Spleen (tissue), 7 donors: ENCODE results near the gene IFNL1.

Source experiments
- CTCF ChIP-seq, 11 experiments: fragments of 200-600 bp in 7 of 11; fragments of 450-650 bp in 4 of 11; sonication (generic) in 4 of 11; IDR thresholded peaks in 8 of 11; conservative IDR thresholded peaks in 3 of 11; 1 replicate in 7 of 11; 2 replicates in 4 of 11; pipeline versions ENCODE4 v1.4.0 to v1.8.0; 2016 to 2021; ENCODE audit warnings: antibody characterized with exemption in 11 of 11, inconsistent platforms in 4 of 11, mild to moderate bottlenecking in 1 of 11
- POLR2A ChIP-seq, 3 donors: fragments of 450-650 bp; IDR thresholded peaks; one replicate each; pipeline ENCODE4 v1.5.1; 2017; ENCODE audit warnings: antibody characterized with exemption in 3 of 3, mild to moderate bottlenecking in 1 of 3
- POLR2AphosphoS5 ChIP-seq, 3 donors: sonication (generic); formaldehyde crosslinking; IDR thresholded peaks; one replicate each; pipeline ENCODE4 v1.5.1; 2017; ENCODE audit warnings: antibody characterized with exemption in 3 of 3
- donor health status: DM: no; HTN: no; CAD: no; lungs with moderate emphysema.
- donor health status: DM: no; HTN: no; CAD: no.
- donor health status: DM: no; HTN: no; CAD: no.

DNA sequence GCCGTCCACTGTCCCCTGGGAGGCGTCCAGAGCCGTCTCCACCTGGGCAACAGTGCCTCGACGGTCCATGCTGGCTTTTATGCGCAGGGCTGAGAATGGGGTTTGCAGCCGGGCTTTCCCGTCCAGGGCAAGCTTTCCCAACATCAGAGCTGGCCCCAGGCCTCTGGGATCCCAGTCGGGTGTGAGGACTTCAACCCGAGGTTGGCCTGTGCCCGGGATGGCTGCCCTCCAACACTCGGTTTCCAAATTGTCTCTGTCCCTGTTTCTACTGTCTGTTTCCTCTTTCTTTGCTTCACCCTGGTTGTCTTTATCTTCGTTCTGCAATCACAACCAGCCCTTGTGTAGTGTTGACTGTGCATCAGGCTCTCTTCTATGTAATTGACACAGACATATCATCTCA is 47.4 kb upstream of the IFNL1 start, which contains the start of gene IFNL4:
- TF ChIP-seq POLR2AphosphoS5 (IDR thresholded peaks at IDR 0.05) (no peak), CTCF (IDR thresholded peaks at IDR 0.05 in 8 of 11, conservative IDR thresholded peaks at IDR 0.05 in 3 of 11) (no peak), POLR2A (IDR thresholded peaks at IDR 0.05) (no peak)
